ENCODE results near the gene SKP1.

DNA sequence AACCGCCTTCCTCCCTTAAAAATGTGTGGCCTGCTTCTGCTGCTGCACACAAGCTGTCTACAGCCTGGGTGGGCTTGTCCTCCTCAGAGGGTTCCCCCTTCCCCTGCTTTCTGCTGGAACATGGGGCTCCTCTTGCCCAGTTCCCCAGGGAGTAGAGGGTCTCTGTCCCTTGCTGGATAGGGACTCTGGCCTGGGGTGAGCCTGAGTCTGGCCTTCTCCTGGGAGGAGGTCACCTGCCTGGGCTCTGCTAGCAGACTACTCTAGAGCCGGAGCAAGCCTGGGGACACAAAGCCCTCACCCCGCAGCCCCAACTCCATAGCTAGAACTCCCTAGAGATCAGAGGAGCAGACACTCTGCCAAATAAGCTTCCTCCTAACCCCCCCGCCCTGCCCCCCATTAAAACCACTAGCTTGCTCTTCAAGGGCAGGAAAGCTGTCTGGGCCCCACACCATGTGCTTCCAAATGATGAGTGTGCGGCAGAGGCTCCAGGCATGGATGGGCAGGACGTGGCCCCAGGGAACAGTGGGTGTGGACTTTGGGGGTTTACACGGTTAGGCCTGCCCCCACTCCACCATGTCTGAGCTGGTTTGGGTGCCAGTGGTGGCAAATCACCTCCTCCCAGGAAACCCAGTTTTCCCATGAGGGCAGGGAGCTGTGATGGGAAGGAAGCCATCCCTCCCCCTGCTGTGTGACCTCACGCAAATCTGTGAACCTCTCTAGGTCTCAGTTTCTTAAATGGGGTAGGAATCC, 52.3 kb downstream of the SKP1 start:
- TF ChIP-seq, protein P1, sequence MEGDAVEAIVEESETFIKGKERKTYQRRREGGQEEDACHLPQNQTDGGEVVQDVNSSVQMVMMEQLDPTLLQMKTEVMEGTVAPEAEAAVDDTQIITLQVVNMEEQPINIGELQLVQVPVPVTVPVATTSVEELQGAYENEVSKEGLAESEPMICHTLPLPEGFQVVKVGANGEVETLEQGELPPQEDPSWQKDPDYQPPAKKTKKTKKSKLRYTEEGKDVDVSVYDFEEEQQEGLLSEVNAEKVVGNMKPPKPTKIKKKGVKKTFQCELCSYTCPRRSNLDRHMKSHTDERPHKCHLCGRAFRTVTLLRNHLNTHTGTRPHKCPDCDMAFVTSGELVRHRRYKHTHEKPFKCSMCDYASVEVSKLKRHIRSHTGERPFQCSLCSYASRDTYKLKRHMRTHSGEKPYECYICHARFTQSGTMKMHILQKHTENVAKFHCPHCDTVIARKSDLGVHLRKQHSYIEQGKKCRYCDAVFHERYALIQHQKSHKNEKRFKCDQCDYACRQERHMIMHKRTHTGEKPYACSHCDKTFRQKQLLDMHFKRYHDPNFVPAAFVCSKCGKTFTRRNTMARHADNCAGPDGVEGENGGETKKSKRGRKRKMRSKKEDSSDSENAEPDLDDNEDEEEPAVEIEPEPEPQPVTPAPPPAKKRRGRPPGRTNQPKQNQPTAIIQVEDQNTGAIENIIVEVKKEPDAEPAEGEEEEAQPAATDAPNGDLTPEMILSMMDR (IDR thresholded peaks at IDR 0.05; ENCODE audit: borderline replicate concordance, extremely low read depth, low read length, poor library complexity, severe bottlenecking), result no peak
- no peak for TF ChIP-seq EZH2 (IDR thresholded peaks at IDR 0.05; ENCODE audit: borderline replicate concordance, low read depth, low read length, severe bottlenecking)
